GM19372 (cell line): ENCODE measurements around the gene FOSL2.

Experiments
- ATAC-seq: cut with Tn5 transposase; IDR thresholded peaks from one replicate; pipeline ENCODE4 v1.9.1; 2021; ENCODE audit warnings: mild to moderate bottlenecking, low read depth, moderate library complexity; ENCODE audit not compliant: unreplicated experiment

FOSL2 gene

DNA sequence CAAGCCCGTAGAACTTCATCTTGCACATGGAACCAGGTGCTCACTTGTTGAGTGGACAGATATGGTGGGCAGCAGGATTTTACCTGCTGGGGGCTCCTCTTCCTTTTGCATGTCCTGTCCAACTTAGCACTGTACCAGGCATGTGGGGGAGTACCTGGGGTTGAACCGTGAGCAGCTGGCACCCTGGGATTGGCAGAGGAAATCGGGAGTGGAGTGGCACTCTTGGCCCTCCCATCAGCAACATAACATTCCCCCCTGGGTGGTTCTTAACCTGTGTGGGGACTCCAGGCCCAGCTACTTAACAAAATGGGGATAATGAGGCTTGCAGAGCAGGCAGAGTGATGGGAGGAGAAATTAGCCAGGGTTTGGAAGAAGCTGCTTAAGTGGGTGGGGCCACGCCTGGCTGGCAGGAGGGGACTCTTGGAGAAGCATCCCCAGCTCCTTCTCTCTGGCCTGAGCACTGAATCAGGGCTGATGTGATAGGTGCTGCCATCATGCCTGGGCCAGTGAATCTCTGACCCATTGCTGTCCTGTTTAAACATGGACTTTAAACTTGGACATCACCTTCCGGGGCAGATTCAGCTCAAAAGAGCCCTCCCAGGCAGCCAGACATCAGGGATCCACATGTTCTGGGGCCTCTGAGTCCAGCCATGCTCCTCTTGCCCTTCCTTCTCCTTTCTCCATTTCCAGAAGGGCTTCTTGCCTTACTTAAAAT is 15.5 kb downstream of the FOSL2 start:
- no peak for ATAC-seq

GRCh38 chr2:28408764-28409599 is 16.3 kb downstream of the FOSL2 start:
- ATAC-seq: no peak

DNA sequence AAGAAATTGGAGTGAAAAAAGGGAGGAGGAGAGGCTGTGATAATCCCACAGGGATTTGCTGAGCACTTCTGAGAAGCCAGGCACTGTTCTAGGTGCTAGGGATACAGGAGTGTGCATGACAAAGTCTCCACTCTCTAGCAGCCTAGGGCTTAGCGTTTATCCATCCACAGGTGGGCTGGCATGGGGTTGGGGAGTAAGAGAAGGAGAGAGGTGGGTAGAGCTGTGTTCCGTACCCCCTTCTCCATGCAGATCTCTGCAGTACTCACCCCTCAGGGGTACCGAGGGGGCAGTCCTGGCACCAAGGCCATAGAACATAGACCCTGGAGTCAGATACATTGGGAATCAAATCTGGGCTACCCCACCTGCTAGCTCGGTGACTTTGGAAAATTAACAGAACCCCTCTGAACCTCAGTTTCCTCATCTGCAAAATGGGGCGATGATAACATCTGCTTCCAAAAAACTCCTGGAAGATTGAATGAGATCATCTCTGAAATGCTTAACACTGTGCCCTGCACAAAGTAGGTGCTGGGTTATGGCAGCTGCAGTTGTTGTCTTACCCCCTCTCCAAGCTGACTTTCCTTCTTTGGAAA is 18.6 kb downstream of the FOSL2 start:
- no peak for ATAC-seq

DNA sequence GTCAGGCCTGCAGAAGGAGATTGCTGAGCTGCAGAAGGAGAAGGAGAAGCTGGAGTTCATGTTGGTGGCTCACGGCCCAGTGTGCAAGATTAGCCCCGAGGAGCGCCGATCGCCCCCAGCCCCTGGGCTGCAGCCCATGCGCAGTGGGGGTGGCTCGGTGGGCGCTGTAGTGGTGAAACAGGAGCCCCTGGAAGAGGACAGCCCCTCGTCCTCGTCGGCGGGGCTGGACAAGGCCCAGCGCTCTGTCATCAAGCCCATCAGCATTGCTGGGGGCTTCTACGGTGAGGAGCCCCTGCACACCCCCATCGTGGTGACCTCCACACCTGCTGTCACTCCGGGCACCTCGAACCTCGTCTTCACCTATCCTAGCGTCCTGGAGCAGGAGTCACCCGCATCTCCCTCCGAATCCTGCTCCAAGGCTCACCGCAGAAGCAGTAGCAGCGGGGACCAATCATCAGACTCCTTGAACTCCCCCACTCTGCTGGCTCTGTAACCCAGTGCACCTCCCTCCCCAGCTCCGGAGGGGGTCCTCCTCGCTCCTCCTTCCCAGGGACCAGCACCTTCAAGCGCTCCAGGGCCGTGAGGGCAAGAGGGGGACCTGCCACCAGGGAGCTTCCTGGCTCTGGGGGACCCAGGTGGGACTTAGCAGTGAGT is 19.4 kb downstream of the FOSL2 start:
- ATAC-seq: no peak

- ATAC-seq: no peak
Measured at GRCh38 chr2:28412625-28413151, 20.0 kb downstream of the FOSL2 start.

DNA sequence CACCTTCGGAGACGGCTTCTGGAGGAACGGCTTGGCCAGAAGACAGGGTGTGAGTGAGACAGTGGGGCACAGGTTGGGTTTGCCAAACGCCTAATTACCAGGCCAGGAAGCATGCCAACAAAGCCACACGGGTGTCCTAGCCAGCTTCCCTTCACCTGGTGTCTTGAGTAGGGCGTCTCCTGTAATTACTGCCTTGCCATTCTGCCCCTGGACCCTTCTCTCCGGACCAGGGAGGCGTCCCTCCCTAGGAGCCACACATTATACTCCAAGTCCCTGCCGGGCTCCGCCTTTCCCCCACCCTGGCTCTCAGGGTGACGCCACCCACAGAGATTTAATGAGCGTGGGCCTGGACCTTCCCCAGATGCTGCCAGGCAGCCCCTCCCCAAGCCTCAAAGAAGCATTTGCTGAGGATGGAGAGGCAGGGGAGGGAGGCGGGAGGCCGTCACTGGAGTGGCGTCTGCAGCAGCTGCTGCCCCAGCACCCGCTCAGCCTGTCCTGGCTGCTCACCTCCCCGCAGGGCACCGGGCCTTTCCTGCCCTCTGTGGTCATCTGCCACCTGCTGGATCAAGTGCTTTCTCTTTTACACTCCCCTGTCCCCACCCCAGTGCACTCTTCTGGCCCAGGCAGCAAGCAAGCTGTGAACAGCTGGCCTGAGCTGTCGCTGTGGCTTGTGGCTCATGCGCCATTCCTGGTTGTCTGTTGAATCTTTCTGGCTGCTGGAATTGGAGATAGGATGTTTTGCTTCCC is 20.7 kb downstream of the FOSL2 start:
- ATAC-seq: no peak

DNA sequence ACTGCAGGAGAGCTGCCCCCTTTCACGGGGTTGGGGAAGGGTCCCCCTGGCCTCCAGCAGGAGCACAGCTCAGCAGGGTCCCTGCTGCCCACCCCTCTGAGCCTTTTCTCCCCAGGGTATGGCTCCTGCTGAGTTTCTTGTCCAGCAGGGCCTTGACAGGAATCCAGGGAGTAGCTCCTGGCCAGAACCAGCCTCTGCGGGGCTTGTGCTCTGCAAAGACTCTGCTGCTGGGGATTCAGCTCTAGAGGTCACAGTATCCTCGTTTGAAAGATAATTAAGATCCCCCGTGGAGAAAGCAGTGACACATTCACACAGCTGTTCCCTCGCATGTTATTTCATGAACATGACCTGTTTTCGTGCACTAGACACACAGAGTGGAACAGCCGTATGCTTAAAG is 21.2 kb downstream of the FOSL2 start:
- no peak for ATAC-seq

DNA sequence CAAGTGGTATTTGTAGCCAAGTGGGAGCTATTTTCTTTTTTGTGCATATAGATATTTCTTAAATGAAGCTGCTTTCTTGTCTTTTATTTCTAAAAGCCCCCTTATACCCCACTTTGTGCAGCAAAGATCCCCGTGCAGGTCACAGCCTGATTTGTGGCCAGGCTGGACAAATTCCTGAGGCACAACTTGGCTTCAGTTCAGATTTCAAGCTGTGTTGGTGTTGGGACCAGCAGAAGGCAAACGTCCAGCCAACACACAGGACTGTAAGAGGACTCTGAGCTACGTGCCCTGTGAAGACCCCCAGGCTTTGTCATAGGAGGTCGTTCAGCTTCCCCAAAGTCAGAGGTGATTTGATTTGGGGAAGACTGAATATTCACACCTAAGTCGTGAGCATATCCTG is 21.9 kb downstream of the FOSL2 start:
- ATAC-seq: no peak

GRCh38 chr2:28415010-28415409 is 22.4 kb downstream of the FOSL2 start:
- ATAC-seq: no peak

DNA sequence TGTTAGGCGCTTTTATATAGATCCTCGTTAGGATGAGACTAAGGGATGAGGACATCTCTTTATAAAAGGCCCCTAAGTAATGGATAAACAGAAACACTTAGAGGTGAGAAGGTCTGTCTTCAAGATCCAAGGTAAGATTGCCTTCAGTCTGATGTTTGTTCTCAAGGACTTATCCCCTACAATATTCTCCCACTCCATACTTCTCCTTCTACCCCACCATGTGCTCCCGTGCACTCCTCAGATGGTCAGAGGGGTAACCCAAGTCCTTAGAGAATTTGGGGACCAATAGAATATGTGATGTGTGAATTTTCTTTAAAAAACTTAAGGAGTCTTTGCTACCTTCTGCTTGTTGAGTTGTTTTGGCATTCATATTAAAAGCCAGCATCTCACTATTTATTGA is 23.1 kb downstream of the FOSL2 start:
- no peak for ATAC-seq

GRCh38 chr2:28419003-28419402 is 26.3 kb downstream of the FOSL2 start:
- no peak for ATAC-seq

DNA sequence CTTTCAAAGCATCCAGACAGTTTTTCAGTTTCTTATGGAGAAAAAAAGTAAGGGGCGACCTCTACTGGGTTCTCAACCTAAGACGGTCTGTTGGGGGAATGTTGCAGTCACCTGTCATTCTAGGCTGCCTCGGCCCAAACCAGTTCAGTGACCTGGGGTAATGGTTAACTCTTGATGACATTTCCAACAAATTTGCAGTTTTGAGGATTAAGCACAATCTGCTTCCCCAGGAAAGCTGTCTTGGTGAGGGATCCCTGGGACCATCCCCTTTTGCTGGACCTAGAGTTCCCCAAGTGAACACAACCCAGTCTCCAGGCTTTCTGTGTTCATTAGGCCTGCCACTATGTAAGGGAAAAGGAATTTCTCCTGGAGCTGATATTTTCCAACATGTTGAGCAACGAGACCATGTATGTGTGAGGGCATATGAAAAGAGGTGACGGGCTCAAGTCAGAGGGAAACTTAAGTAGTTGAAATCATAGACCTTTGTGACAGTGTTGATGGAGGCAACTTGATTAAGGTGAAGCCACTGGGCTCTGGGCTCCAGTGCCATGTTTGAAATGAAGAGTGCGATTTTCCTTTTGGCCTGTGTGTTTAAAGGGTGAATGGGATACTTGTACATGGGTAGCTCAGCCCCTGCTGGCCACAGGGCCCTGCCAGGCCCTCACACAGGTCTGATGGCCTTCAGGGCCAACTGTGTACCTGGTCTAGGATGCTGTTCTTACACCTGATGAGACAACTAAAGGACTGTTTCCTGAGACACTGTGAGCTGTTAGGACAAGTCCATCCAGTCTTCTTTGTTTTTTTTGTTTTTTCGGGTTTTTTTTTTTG is 27.0 kb downstream of the FOSL2 start:
- no peak for ATAC-seq

- no peak for ATAC-seq
Measured at GRCh38 chr2:28420722-28421121, 28.1 kb downstream of the FOSL2 start.

GRCh38 chr2:28422908-28423741 is 30.5 kb downstream of the FOSL2 start:
- no peak for ATAC-seq

GRCh38 chr2:28423856-28424605 is 31.4 kb downstream of the FOSL2 start:
- no peak for ATAC-seq

DNA sequence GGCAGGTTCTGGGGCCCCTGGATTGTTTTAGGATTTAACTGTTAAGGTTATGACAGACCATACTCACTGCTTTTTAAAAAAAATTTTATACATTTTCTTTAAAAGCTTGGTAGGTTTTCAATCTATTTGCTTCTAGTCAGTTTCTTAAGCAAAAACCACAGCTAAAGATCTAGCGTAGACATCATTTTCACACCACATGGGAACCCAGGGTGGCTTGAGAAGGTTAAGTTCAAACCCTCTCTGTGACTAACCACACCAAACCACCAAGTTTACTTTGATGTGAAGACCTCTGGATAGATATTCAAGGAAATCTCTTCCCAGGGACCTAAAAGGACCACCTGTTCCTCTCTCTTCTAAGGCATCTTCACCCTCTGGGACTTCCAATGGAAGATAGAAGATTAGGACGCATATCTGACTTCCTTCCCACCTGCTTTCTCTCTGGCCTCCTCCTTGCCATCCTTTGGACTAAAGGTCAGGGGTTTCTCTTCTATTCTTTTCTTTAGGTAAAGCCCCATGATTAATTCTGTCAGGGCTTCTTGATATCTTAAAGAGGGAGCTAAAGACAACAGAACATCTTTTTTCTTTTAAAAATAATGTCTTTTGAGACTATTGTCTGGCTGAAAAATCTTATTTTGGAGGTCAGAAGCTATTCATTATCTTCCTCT is 32.3 kb downstream of the FOSL2 start:
- ATAC-seq: no peak

GRCh38 chr2:28425464-28425835 is 32.8 kb downstream of the FOSL2 start:
- ATAC-seq: no peak
